K562 (cell line): Measurements from ENCODE around the gene PIAS3. TPM values are rescaled to one million over a fixed set of nuclear protein-coding genes. Genes with fewer than 3 reads are reported as not detected.

Source experiments
- EP400 ChIP-seq: fragments of 450-650 bp; IDR thresholded peaks from 2 replicates; pipeline ENCODE4 v1.6.1; 2017; ENCODE audit warnings: antibody characterized with exemption, mild to moderate bottlenecking, moderate library complexity
- IRF2 ChIP-seq: sonication (generic); formaldehyde crosslinking; IDR thresholded peaks from 2 replicates; pipeline ENCODE4 v1.8.1; 2022; ENCODE audit warnings: mild to moderate bottlenecking, missing genetic modification reagents
- JUN ChIP-seq, 2 experiments: sonication (generic) in 1 of 2; formaldehyde crosslinking in 1 of 2; IDR thresholded peaks; 2 replicates each; pipeline versions ENCODE4 v1.6.1 to v1.8.0; 2012 to 2022; ENCODE audit warnings: borderline replicate concordance in 2 of 2, mild to moderate bottlenecking in 2 of 2, improper control_type of control experiment in 1 of 2, low read depth in 1 of 2, low read length in 1 of 2, missing genetic modification reagents in 1 of 2
- MCM5 ChIP-seq: fragments of 450-650 bp; IDR thresholded peaks from 2 replicates; pipeline ENCODE4 v1.6.1; 2016; ENCODE audit warnings: low read depth
- RHOXF2B ChIP-seq: fragments of 250-450 bp; sonication (Bioruptor Pico); conservative IDR thresholded peaks from 2 replicates; pipeline ENCODE4 v1.5.1; 2021
- SMAD2 ChIP-seq: fragments of 150-350 bp; IDR thresholded peaks from 2 replicates; pipeline ENCODE4 v1.6.1; 2014; ENCODE audit warnings: low read depth, mild to moderate bottlenecking, low read length
- ZNF140 ChIP-seq: fragments of 250-450 bp; sonication (Bioruptor Pico); IDR thresholded peaks from 2 replicates; pipeline ENCODE4 v1.8.0; 2021; ENCODE audit warnings: moderate library complexity, mild to moderate bottlenecking, inconsistent platforms
- ZNF24 ChIP-seq: fragments of 450-650 bp; IDR thresholded peaks from 2 replicates; pipeline ENCODE4 v1.6.1; 2016
- polyA plus RNA-seq, 8 experiments: library from polyadenylated mRNA; depleted of rRNA in 4 of 8; stranded (reverse) in 5 of 8; unstranded in 3 of 8; fragments of >200 nt; fragmentation: Nextera tagmentation in 2 of 8; fragmentation: Illumina TruSeq in 1 of 8; extraction: Ambion mirVana in 2 of 8; extraction: Trizol in 1 of 8; gene quantifications; 2 replicates each; pipeline versions ENCODE4 v1.2.1 to v1.2.3, GENCODE V29; 2011 to 2014; ENCODE audit warnings: inconsistent platforms in 1 of 8, missing spikeins in 1 of 8
- total RNA-seq, 7 experiments: library from RNA; depleted of rRNA in 6 of 7; stranded (reverse); fragments of >200 nt in 6 of 7; fragmentation: Illumina TruSeq in 2 of 7; extraction: Trizol in 2 of 7; gene quantifications; 2 replicates each; pipeline versions ENCODE4 v1.2.1 to v1.2.3, GENCODE V29; 2011 to 2021; ENCODE audit warnings: low replicate concordance in 1 of 7
- TF ChIP-seq, protein P1 (sequence below): fragments of 250-450 bp; sonication (Bioruptor Pico); IDR thresholded peaks from 2 replicates; pipeline ENCODE4 v1.4.0; 2020
- TF ChIP-seq, protein P2 (sequence below): fragments of 250-450 bp; sonication (Bioruptor Pico); IDR thresholded peaks from 2 replicates; pipeline ENCODE4 v1.5.0; 2021; ENCODE audit warnings: mild to moderate bottlenecking, moderate library complexity
- TF ChIP-seq, protein P3 (sequence below): sonication (generic); formaldehyde crosslinking; IDR thresholded peaks from 2 replicates; pipeline ENCODE4 v1.8.0; 2022; ENCODE audit warnings: mild to moderate bottlenecking, missing genetic modification reagents
- TF ChIP-seq, protein P4 (sequence below): fragments of 450-650 bp; formaldehyde crosslinking; conservative IDR thresholded peaks from 2 replicates; pipeline ENCODE4 v1.4.0; 2022; ENCODE audit warnings: mild to moderate bottlenecking, missing genetic modification characterization

Gene PIAS3
- total and polyA plus RNA-seq, 9 of the 15 experiments (the other 6 are each of a cell fraction or from before 2014, with no cell fraction given): 1.1 to 25.6 (median 7.9) TPM

DNA sequence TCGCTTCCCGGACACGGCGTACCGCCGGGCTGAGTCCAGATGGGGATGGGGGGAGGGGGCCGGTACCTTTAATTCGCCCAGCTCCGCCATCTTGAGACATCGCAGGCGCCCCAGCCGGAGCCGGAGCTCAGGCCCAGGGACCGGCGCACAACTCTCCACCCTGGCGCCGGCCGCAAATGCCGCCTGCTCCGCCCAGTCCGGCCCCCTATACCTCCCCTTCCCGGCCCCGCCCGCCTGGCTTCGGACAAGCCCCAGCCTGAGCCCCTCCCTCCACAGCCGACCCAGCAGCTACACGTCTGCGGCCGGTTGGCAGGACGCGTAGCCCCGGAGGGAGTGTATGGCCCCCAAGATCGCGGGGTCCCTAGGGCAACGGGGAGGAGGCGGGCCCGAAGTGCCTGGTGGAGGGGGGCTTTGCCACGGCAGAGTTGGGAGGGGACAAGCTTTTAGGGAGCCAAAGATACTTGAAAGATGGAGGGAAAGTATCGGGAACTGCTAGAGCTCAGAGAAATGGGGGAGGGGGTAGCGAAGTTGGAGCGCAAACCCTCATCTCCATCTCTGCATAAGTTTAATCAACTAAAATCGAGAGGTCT, at the start of gene PIAS3 (continued):
- TF ChIP-seq, protein P1, sequence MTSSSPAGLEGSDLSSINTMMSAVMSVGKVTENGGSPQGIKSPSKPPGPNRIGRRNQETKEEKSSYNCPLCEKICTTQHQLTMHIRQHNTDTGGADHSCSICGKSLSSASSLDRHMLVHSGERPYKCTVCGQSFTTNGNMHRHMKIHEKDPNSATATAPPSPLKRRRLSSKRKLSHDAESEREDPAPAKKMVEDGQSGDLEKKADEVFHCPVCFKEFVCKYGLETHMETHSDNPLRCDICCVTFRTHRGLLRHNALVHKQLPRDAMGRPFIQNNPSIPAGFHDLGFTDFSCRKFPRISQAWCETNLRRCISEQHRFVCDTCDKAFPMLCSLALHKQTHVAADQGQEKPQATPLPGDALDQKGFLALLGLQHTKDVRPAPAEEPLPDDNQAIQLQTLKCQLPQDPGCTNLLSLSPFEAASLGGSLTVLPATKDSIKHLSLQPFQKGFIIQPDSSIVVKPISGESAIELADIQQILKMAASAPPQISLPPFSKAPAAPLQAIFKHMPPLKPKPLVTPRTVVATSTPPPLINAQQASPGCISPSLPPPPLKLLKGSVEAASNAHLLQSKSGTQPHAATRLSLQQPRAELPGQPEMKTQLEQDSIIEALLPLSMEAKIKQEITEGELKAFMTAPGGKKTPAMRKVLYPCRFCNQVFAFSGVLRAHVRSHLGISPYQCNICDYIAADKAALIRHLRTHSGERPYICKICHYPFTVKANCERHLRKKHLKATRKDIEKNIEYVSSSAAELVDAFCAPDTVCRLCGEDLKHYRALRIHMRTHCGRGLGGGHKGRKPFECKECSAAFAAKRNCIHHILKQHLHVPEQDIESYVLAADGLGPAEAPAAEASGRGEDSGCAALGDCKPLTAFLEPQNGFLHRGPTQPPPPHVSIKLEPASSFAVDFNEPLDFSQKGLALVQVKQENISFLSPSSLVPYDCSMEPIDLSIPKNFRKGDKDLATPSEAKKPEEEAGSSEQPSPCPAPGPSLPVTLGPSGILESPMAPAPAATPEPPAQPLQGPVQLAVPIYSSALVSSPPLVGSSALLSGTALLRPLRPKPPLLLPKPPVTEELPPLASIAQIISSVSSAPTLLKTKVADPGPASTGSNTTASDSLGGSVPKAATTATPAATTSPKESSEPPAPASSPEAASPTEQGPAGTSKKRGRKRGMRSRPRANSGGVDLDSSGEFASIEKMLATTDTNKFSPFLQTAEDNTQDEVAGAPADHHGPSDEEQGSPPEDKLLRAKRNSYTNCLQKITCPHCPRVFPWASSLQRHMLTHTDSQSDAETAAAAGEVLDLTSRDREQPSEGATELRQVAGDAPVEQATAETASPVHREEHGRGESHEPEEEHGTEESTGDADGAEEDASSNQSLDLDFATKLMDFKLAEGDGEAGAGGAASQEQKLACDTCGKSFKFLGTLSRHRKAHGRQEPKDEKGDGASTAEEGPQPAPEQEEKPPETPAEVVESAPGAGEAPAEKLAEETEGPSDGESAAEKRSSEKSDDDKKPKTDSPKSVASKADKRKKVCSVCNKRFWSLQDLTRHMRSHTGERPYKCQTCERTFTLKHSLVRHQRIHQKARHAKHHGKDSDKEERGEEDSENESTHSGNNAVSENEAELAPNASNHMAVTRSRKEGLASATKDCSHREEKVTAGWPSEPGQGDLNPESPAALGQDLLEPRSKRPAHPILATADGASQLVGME (CRISPR knock-in tag): no peak
- no peak for TF ChIP-seq ZNF24
- TF ChIP-seq RHOXF2B: no peak
- TF ChIP-seq, protein P2, sequence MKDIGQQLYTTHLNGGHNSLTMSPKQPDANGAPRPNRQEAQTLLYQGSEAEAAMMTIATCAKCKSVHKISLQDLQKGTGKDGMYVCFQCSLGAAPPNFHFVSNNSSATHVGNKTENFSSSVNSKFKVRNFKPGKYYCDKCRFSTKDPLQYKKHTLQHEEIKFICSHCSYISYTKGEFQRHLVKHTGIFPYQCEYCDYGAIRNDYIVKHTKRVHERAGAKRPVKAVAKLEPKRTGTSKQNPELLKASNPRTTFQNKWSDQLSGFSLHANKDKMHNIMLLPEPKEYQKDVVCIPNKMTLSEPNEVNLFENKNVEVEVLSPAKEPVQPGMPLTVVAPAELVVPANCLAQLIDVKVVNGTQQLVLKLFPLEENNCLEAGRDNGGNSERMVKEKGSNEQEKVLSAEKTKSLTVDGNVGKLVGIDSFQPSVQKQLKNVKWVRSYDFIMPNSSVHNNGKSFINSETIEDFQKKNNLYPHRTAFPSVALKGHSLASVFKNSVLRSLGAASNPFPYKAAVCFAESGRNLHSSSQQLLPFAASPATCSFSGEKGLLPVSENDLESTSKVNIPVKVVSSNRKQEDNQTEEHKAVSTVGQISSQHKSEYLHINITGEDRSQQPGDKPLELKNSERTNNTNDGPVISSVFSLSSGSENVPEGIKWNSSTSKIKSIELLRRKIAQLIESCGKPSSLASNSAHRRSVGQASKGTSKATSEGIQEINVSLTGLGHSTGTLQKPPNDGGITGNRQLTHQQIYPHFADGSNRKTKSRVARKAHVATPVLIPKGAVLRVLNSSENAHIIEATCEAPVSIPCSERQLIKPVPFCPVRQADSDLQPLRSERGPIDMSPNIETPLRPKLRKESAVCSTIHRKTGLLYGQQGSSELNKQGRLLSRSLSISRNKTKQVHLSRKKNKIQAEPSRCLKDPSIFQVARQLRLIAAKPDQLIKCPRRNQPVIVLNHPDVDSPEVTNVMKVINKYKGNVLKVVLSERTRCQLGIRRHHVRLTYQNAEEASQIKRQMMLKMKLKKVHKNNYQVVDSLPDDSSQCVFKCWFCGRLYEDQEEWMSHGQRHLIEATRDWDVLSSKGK: no peak
- TF ChIP-seq, protein P3, sequence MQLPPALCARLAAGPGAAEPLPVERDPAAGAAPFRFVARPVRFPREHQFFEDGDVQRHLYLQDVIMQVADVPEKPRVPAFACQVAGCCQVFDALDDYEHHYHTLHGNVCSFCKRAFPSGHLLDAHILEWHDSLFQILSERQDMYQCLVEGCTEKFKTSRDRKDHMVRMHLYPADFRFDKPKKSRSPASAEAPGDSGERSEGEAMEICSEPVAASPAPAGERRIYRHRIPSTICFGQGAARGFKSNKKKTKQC (CRISPR knock-in tag): no peak
- TF ChIP-seq IRF2: no peak
- no peak for TF ChIP-seq JUN (IDR thresholded peaks at IDR 0.05; ENCODE audit: borderline replicate concordance, low read depth, low read length)
- TF ChIP-seq JUN (CRISPR knock-in tag; IDR thresholded peaks at IDR 0.05; ENCODE audit: borderline replicate concordance): no peak
- no peak for TF ChIP-seq SMAD2
- peak; percentile 58; the same call in 1 of the 2 replicates for TF ChIP-seq EP400
- no peak for TF ChIP-seq ZNF140 (CRISPR knock-in tag)
- TF ChIP-seq, protein P4, sequence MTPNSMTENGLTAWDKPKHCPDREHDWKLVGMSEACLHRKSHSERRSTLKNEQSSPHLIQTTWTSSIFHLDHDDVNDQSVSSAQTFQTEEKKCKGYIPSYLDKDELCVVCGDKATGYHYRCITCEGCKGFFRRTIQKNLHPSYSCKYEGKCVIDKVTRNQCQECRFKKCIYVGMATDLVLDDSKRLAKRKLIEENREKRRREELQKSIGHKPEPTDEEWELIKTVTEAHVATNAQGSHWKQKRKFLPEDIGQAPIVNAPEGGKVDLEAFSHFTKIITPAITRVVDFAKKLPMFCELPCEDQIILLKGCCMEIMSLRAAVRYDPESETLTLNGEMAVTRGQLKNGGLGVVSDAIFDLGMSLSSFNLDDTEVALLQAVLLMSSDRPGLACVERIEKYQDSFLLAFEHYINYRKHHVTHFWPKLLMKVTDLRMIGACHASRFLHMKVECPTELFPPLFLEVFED (CRISPR knock-in tag): no peak
- TF ChIP-seq MCM5: no peak
